Right lung (tissue), 5 donors: Measurements from ENCODE around the gene BTBD19. TPM values are rescaled to one million over a fixed set of nuclear protein-coding genes. Genes with fewer than 3 reads are reported as not detected.
"Not testable (repeated sequence)": the region's sequence is repeated elsewhere in the genome, so short reads cannot be mapped to it uniquely, and the experiment has no call there.

Source experiments
- DNase-seq, 2 donors: peaks; one replicate each; pipeline ENCODE4 v3.0.0-alpha.2; 2013
- polyA plus RNA-seq, 5 donors: library from polyadenylated mRNA; unstranded; fragments of 120-200 nt; gene quantifications; one replicate each; pipeline versions ENCODE4 v1.2.1 to v1.2.3, GENCODE V29; 2013; ENCODE audit warnings: inconsistent platforms in 1 of 5, low replicate concordance in 1 of 5; ENCODE audit not compliant: insufficient read length in 5 of 5, insufficient read depth in 1 of 5

BTBD19 gene
- polyA plus RNA-seq, 5 donors, result 20.5 to 27.7 (median 20.9) TPM

DNA sequence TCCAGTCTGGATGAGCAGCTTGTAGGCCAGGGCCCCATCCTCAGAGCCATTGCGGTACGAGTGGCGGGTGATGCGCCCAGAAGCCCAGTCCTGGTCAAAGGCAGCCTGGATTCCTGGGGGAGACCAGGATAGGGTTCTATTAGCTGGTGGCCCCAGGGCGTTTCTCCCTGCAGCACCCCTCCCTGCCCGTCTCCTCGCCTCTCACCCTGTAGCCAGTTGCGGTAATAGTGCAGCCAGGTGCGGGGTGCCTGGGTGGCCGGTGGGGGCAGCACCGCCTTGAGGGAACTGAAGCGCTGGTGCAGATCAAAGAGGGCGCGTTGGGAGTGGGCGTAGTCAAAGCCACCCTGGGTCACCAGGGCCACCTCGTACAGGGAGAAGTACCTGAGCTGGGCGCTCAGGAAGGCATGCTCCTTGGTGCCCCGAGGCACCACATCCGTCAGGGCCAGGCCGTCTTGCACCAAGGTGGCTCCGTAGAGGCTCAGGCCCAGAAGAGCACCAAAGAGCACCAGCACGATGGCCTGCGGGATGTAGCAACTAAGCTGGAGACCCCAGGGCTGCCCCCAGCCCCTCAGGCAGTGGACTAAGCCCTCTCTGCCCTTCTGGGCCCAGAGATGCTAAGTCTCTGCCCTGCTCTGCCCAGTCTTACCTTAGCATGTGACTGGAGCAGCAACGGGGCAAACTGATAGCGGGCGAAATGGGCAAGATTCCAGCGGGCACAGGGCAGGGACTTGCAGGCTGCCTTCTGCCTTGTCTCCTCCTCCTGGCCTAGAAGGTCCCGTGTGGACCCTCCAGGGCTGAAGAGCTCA lies 19.1 kb downstream of the BTBD19 start:
- DNase-seq, result no peak

DNA sequence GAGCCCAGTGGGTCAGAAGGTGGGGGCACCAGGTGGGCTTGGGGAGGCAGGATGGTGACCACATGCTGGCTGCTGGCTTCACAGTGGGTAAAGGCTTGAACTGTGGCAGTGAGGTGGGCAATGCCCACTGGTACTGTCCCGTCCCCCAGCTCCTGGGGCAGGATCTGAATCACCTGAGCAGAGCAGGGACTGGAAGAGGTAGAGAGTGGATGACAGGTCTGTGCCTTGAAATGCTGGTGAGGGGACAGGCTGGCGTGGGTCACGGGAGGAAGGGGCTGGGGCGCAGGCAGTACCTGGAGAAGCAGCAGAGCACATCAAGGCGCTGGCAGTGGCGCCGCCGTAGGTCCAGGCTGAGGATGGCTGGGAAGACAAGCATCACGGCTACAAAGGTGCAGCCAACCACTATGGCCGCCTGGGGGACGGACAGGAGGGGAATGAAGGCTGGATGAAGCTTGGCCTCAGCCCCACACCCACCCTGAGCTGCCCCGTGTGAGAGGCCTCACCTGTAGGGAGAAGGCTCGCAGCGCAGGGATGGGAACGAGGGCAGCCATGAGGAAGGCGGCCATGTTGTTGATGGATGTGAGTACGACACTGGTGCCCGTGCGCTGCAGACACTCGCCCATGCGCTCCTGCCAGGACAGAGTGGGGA lies 19.8 kb downstream of the BTBD19 start:
- DNase-seq, result no peak

- no peak for DNase-seq
These were observed 20.6 kb downstream of the BTBD19 start for GRCh38 chr1:44828841-44829440.

DNA sequence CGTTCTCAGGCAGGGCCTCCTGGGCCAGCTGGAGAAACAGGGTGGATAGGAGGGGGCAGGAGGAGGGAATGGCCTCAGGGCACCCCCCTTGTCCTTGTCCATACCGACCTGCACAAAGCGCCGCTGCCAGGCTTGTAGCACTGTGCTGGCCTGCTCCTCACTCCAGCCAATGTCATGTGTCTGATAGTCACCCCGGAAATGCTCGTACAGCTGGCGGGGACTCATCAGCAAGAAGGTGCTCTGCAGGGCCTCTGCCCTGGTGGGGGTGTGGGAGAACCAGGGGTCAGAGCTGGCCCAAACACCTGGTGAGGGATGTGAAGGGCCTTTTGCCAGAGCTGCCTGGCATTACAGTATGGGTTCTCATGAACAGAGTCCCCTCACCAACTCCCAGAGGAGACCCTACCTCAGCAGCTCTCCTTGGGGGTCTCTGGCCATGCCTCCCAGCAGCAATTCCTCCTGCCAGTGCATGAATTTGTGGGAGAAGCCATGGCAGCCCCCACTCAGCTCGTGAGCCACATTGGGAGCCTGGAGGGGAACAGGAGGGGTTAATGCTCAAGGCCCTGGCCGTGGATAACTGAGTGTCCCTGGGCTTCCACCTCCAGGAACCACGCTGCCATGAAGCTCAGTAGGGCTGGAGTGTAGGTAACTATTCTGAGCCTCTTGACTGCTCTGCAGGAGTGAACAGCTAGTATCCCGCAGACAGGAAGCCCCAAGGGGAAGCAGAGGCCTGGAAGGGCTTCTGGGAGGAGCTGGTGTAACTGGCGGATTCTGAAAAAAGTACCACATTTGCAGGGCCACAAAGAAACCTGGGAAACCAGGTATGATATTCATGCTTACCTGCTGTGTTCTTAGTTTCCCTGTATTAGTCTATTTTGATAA lies 21.4 kb downstream of the BTBD19 start:
- no peak for DNase-seq

DNA sequence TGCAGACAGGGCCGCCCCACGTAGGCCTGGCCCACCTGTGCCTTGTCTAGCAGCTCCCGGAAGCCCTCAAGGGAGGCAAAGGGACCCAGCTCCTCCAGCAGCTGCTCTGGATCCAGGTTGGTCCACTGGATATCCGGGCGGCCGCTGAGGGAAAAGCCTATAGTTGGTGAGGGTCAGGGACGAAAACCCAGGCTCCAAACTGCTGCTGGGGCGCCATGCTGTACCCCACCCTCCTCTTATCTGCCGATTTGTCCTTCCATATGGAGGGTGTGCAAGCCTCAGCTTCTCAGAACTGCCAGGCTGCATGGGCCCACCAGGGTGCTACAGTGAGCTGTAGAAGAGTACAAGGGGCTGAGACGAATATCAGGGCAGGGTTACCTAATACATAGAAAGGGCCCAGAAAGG lies 22.6 kb downstream of the BTBD19 start:
- DNase-seq, result no peak

- no peak for DNase-seq
These were observed 23.2 kb downstream of the BTBD19 start for GRCh38 chr1:44831516-44831915.

GRCh38 chr1:44832056-44832705 lies 23.9 kb downstream of the BTBD19 start:
- DNase-seq, result no peak

DNA sequence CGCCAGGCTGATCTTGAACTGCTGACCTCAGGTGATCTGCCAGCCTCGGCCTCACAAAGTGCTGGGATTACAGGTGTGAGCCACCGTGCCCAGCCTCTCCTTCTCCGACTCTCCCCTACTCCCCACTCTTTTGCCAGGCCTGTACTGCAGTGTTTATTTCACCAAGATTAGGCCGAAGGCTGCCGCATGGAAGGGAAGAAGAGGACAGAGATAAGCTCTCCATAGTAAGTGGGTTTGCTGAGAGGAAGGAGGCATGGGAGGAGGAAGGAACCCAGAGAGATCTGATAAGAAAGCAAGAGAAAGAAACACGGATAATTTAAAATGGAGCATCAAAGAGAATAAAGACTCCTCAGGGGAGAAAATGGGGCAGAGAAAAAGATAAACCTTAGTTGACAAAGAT lies 26.0 kb downstream of the BTBD19 start:
- no peak for DNase-seq

GRCh38 chr1:44835738-44836675 lies 27.7 kb downstream of the BTBD19 start:
- peak in 1 of 2 donors; percentile 74 for DNase-seq

- not testable (repeated sequence) for DNase-seq
These were observed 30.0 kb downstream of the BTBD19 start for GRCh38 chr1:44838294-44838693.

DNA sequence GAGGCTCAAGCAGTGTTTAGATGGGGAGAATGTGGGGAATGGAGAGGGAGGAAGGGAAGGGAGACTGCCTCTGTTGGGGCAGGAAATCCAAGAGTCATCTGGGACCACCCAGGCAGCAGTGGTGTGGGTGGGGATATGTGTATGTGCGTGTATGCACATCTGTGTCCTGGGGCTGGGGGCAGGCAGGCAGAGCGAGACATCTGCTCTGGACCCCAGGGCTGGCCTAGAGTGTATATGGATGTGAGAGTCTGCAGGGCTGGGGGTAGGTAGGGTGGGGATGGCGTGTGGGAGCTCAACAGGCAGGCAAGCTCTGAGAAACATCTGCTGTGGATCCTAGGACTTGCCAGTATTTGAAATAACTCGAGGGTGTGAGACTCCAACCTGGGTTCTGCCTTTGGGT lies 31.3 kb downstream of the BTBD19 start:
- no peak for DNase-seq

GRCh38 chr1:44842486-44842861 lies 34.2 kb downstream of the BTBD19 start:
- DNase-seq, result no peak

GRCh38 chr1:44842862-44843655 lies 34.7 kb downstream of the BTBD19 start, which contains the start of gene PTCH2:
PTCH2 (minus strand) TSS chr1:44843253; CDS start chr1:44842932, 321 bp downstream.
- DNase-seq, result peak; percentile 90 to 91

DNA sequence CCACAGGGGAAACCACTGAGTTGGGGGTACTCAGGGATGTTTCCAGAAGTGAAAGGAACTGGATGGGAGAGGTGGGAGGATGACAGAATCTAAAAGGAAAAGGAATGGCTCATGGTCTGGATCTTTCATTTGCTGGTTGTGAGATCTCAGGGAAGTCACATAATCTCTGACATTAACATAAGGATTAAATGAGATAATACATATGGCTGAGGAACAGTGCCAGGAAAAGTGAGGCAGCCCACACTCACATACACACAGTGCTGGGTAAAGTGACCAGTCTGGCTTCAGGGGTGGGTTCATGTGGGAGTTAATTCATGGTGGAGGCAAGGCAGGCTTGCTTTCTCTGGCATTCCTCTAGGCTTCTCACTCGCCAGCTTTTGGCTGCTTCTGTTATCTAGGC lies 38.7 kb downstream of the BTBD19 start:
- DNase-seq, result no peak

DNA sequence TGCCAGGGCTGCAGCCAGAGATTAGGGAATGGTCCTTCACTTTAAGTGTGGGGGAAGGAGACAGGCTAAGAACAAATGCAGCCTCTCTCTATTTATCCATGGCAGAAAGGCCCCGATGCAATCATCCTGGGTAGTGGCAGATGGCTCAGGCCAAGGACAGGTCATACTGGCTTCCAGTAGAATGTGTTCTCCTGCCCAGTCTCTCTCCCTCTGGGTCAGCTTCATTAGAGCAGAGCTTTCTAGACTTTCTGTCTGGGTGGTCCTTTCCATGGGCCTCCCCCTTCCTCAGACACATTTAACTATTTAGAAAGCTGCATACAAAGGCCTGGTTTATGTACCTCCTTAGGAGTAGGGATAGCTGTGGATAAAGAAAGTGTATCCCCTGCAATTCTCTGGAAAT lies 39.5 kb downstream of the BTBD19 start:
- no peak for DNase-seq

DNA sequence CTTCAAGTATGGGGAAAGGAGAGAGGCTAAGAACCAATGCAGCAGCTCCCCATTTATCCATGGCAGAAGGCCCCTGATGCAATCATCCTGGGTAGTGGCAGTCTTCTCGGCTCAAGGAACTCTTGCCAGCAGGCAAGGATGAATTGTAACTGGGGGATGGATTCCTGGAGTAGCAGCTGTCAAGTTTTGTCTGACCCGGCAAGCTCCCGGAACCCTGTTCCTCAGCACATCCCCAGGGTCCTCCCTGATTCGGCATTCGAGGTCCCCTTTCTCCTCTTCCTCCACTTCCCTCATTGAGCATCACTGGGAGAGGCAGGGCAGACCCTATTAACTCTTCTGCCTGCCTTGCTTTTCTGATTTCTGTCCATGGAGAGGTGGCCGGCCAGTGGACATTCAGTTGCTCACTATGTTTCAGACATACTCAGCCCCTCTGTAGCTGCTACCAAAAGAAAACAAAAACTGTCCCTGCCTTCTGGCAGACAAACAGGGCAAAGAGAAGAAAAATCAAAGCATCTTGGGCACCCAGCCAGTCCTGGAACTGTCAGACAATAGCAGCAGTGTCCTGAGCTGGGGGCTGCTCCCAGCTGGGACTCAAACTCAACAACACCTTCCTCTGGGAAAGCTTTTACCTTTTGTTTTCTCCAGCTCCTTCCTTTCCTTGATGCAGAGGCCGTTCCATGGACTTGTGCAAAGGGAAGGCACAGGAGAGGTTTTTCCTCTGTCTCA lies 40.3 kb downstream of the BTBD19 start:
- DNase-seq, result no peak

- DNase-seq, result no peak
These were observed 41.3 kb downstream of the BTBD19 start for GRCh38 chr1:44849575-44850132.

DNA sequence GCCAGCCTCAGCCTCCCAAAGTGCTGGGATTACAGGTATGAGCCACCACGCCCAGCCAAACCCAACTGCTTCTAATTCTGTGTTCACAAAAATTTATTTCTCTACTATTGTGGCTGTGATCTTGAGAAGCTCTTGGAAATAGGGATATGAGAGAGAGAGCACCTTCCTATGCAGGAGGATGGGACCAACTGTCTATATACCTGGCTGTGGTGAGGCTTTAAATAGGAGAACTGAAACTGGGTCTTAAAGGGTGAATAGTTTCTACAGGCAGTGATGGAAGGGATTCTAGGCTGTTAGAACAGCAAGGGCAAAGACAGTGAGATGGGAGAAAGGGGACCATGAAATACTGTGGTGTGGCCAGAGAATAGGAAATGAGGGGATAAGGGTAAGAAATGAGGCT lies 43.0 kb downstream of the BTBD19 start:
- DNase-seq, result no peak
